Breast epithelium (tissue), 3 donors: ENCODE measurements around the gene ROS1.

Experiments
- POLR2A ChIP-seq: fragments of 450-650 bp; IDR thresholded peaks from one replicate; pipeline ENCODE4 v1.6.1; 2016; ENCODE audit warnings: antibody characterized with exemption, mild to moderate bottlenecking, moderate library complexity
- TF ChIP-seq, protein P1 (sequence below), 3 donors: fragments of 450-650 bp; IDR thresholded peaks; one replicate each; pipeline ENCODE4 v1.5.1; 2016 to 2017; ENCODE audit warnings: antibody characterized with exemption in 3 of 3, mild to moderate bottlenecking in 3 of 3, moderate library complexity in 3 of 3

DNA sequence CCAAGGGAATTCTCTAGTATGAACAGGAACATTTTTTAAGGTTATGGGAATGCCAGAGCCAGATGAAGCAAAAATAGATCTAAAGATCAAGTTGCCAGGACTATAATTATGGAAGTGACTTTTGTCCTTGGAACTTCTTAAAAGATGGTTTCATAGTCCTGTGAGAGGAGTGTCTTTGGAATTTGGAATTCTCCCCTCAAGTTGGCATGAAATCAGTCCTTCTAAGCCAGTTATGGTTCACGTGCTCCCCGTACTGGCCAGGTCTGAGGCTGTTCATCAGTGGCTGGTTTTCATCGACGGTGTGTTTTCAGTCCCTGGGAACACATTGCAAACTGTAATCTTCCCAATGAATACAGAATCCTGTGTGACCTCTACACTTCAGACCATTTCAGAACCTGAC, 97.2 kb downstream of the ROS1 start:
- TF ChIP-seq POLR2A, result no peak
- TF ChIP-seq, protein P1, sequence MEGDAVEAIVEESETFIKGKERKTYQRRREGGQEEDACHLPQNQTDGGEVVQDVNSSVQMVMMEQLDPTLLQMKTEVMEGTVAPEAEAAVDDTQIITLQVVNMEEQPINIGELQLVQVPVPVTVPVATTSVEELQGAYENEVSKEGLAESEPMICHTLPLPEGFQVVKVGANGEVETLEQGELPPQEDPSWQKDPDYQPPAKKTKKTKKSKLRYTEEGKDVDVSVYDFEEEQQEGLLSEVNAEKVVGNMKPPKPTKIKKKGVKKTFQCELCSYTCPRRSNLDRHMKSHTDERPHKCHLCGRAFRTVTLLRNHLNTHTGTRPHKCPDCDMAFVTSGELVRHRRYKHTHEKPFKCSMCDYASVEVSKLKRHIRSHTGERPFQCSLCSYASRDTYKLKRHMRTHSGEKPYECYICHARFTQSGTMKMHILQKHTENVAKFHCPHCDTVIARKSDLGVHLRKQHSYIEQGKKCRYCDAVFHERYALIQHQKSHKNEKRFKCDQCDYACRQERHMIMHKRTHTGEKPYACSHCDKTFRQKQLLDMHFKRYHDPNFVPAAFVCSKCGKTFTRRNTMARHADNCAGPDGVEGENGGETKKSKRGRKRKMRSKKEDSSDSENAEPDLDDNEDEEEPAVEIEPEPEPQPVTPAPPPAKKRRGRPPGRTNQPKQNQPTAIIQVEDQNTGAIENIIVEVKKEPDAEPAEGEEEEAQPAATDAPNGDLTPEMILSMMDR (IDR thresholded peaks at IDR 0.05), result no peak
